H1 (cell line): ENCODE data around the gene RARB. TPM values are rescaled to one million over a fixed set of nuclear protein-coding genes. Genes with fewer than 3 reads are reported as not detected.

Source experiments
- CTCF ChIA-PET: fragments of 300-600 bp; sonication (Branson Sonifier 250); formaldehyde crosslinking; loops from one replicate; lab custom pipeline; 2021; ENCODE audit not compliant: partially characterized antibody; lab: Charles Lee
- POLR2A ChIA-PET: fragments of 300-600 bp; sonication (Branson Sonifier 250); formaldehyde crosslinking; loops from one replicate; lab custom pipeline; 2021; ENCODE audit warnings: inconsistent platforms; ENCODE audit not compliant: partially characterized antibody; lab: Charles Lee
- DNase-seq, 2 experiments: peaks; one replicate each; pipeline versions ENCODE4 v3.0.0 to v3.0.0-alpha.2; 2010 to 2022; ENCODE audit warnings: low spot score in 2 of 2, low read depth in 1 of 2, mixed read lengths in 1 of 2
- FAIRE-seq: peaks from 2 replicates; lab custom pipeline; 2011; peaks lifted over from hg19 to GRCh38; lab: Jason Lieb, UNC
- H2AFZ ChIP-seq: 2 replicates; pipeline ENCODE4 v1.8.1; 2012; ENCODE audit warnings: low read length, inconsistent platforms
- H2AK5ac ChIP-seq: 2 replicates; pipeline ENCODE4 v1.6.1; 2013; ENCODE audit warnings: low read depth, low read length
- H2BK120ac ChIP-seq: replicated peaks from 2 replicates; pipeline ENCODE3; 2013; ENCODE audit warnings: low read depth, low read length, inconsistent platforms
- H2BK12ac ChIP-seq: 2 replicates; pipeline ENCODE4 v1.6.1; 2013; ENCODE audit warnings: low read depth, low read length
- H2BK15ac ChIP-seq: 2 replicates; pipeline ENCODE4 v1.6.1; 2013; ENCODE audit warnings: low read length
- H2BK20ac ChIP-seq: 2 replicates; pipeline ENCODE4 v1.6.1; 2013; ENCODE audit warnings: low read length
- H2BK5ac ChIP-seq: 2 replicates; pipeline ENCODE4 v1.6.1; 2013; ENCODE audit warnings: low read depth, low read length
- H3K14ac ChIP-seq: 2 replicates; pipeline ENCODE4 v1.6.1; 2013; ENCODE audit warnings: inconsistent platforms; ENCODE audit not compliant: insufficient read length
- H3K18ac ChIP-seq: 2 replicates; pipeline ENCODE4 v1.6.1; 2013; ENCODE audit warnings: low read length; ENCODE audit errors: extremely low read depth
- H3K23ac ChIP-seq: 2 replicates; pipeline ENCODE4 v1.6.1; 2013; ENCODE audit warnings: inconsistent platforms; ENCODE audit not compliant: insufficient read length
- H3K23me2 ChIP-seq: 2 replicates; pipeline ENCODE4 v1.6.1; 2013; ENCODE audit warnings: low read depth, low read length
- H3K27ac ChIP-seq: 2 replicates; pipeline ENCODE4 v1.6.1; 2011; ENCODE audit warnings: low read depth, low read length, inconsistent platforms
- H3K27me3 ChIP-seq, 4 experiments: replicated peaks in 1 of 4; 1 replicate in 1 of 4; 2 replicates in 3 of 4; pipeline versions ENCODE4 v1.6.1 to v1.8.1; 2011 to 2013; ENCODE audit warnings: low read length in 3 of 4, mild to moderate bottlenecking in 3 of 4, inconsistent platforms in 2 of 4, mixed read lengths in 2 of 4, moderate library complexity in 1 of 4; ENCODE audit not compliant: control insufficient read depth in 3 of 4, insufficient read depth in 3 of 4; ENCODE audit errors: extremely low read depth in 1 of 4
- H3K36me3 ChIP-seq, 4 experiments: 2 replicates each; pipeline versions ENCODE4 v1.6.1 to v1.8.1; 2011 to 2013; ENCODE audit warnings: mild to moderate bottlenecking in 4 of 4, low read length in 3 of 4, moderate library complexity in 2 of 4, control low read depth in 1 of 4, inconsistent platforms in 1 of 4; ENCODE audit not compliant: insufficient read depth in 4 of 4, control insufficient read depth in 2 of 4
- H3K4ac ChIP-seq: replicated peaks from 2 replicates; pipeline ENCODE3; 2013; ENCODE audit warnings: low read length, low read depth, mixed read lengths, inconsistent platforms; ENCODE audit not compliant: insufficient read length
- H3K4me1 ChIP-seq, 4 experiments: replicated peaks in 1 of 4; 1 replicate in 1 of 4; 2 replicates in 3 of 4; pipeline versions ENCODE4 v1.6.1 to v1.8.1; 2011 to 2013; ENCODE audit warnings: low read length in 3 of 4, inconsistent platforms in 2 of 4, mixed read lengths in 1 of 4; ENCODE audit not compliant: insufficient read depth in 4 of 4, control insufficient read depth in 3 of 4
- H3K4me2 ChIP-seq, 2 experiments: 2 replicates each; pipeline versions ENCODE4 v1.6.1 to v1.8.1; 2011 to 2013; ENCODE audit warnings: low read depth in 2 of 2, low read length in 2 of 2, control low read depth in 1 of 2, inconsistent platforms in 1 of 2, mild to moderate bottlenecking in 1 of 2; ENCODE audit not compliant: insufficient read depth in 1 of 2
- H3K4me3 ChIP-seq, 4 experiments: fragments of 200-600, 300-600 bp in 1 of 4; sonication (generic), shearing (Covaris generic), sonication (Bioruptor Twin) in 1 of 4; 2 replicates each; pipeline versions ENCODE4 v1.5.1 to v1.8.1; 2011 to 2016; ENCODE audit warnings: low read length in 4 of 4, low read depth in 3 of 4, control low read depth in 2 of 4, inconsistent platforms in 2 of 4, mild to moderate bottlenecking in 2 of 4, mixed read lengths in 1 of 4, moderate library complexity in 1 of 4; ENCODE audit not compliant: insufficient read depth in 2 of 4; ENCODE audit errors: extremely low read depth in 1 of 4
- H3K56ac ChIP-seq: replicated peaks from 2 replicates; pipeline ENCODE3; 2013; ENCODE audit warnings: low read depth, mild to moderate bottlenecking, mixed read lengths, low read length, inconsistent platforms; ENCODE audit not compliant: insufficient read length
- H3K79me1 ChIP-seq: 2 replicates; pipeline ENCODE4 v1.6.1; 2013; ENCODE audit warnings: low read depth, low read length, control low read depth
- H3K79me2 ChIP-seq, 2 experiments: 2 replicates each; pipeline versions ENCODE4 v1.6.1 to v1.8.1; 2012 to 2013; ENCODE audit warnings: low read length in 2 of 2, mild to moderate bottlenecking in 2 of 2, inconsistent platforms in 1 of 2; ENCODE audit not compliant: insufficient read depth in 2 of 2, control insufficient read depth in 1 of 2
- H3K9ac ChIP-seq, 4 experiments: replicated peaks in 1 of 4; 1 replicate in 1 of 4; 2 replicates in 3 of 4; pipeline versions ENCODE4 v1.6.1 to v1.8.1; 2011 to 2013; ENCODE audit warnings: low read depth in 3 of 4, low read length in 3 of 4, control low read depth in 2 of 4, mild to moderate bottlenecking in 2 of 4, moderate library complexity in 2 of 4, inconsistent platforms in 1 of 4; ENCODE audit errors: extremely low read depth in 1 of 4
- H3K9me3 ChIP-seq, 2 experiments: 2 replicates each; pipeline versions ENCODE4 v1.6.1 to v1.8.1; 2012 to 2013; ENCODE audit warnings: mild to moderate bottlenecking in 2 of 2, moderate library complexity in 2 of 2, control low read depth in 1 of 2, inconsistent platforms in 1 of 2, low read depth in 1 of 2, low read length in 1 of 2, mixed read lengths in 1 of 2; ENCODE audit not compliant: insufficient read depth in 2 of 2
- H4K20me1 ChIP-seq, 2 experiments: replicated peaks in 1 of 2; 2 replicates each; pipeline versions ENCODE3 to v1.8.1; 2011 to 2013; ENCODE audit warnings: inconsistent platforms in 2 of 2, low read length in 2 of 2, mild to moderate bottlenecking in 1 of 2; ENCODE audit not compliant: insufficient read depth in 2 of 2, control insufficient read depth in 1 of 2
- H4K5ac ChIP-seq: 2 replicates; pipeline ENCODE4 v1.6.1; 2013; ENCODE audit warnings: low read length, low read depth, mixed read lengths, inconsistent platforms; ENCODE audit not compliant: insufficient read length
- H4K8ac ChIP-seq: 2 replicates; pipeline ENCODE4 v1.8.0; 2013; ENCODE audit warnings: mild to moderate bottlenecking, moderate library complexity, low read length, inconsistent platforms; ENCODE audit not compliant: insufficient read depth; ENCODE audit errors: extremely low read depth
- H4K91ac ChIP-seq: replicated peaks from 2 replicates; pipeline ENCODE3; 2013; ENCODE audit warnings: low read length, mixed read lengths, inconsistent platforms; ENCODE audit not compliant: insufficient read length
- BRCA1 ChIP-seq: IDR thresholded peaks from 2 replicates; pipeline ENCODE4 v1.6.1; 2012; ENCODE audit warnings: low read depth, low read length, improper control_type of control experiment
- HDAC6 ChIP-seq: IDR thresholded peaks from one replicate; pipeline ENCODE4 v1.7.1; 2012; ENCODE audit warnings: low read depth, mild to moderate bottlenecking, inconsistent platforms, low read length, moderate library complexity
- JUND ChIP-seq: IDR thresholded peaks from 2 replicates; pipeline ENCODE4 v1.6.1; 2011; ENCODE audit warnings: mild to moderate bottlenecking, improper control_type of control experiment, low read length
- NANOG ChIP-seq: IDR thresholded peaks from 2 replicates; pipeline ENCODE4 v1.6.1; 2011; ENCODE audit warnings: low read length, low read depth, mild to moderate bottlenecking, inconsistent platforms; ENCODE audit not compliant: insufficient read depth, poor library complexity, severe bottlenecking
- RNF2 ChIP-seq: fragments of 200-900, 300-1000 bp; sonication (generic); IDR thresholded peaks from 2 replicates; pipeline ENCODE4 v1.7.1; 2016; ENCODE audit warnings: borderline replicate concordance, low read depth, mild to moderate bottlenecking, antibody characterized with exemption, low read length; ENCODE audit not compliant: poor library complexity, severe bottlenecking; ENCODE audit errors: missing control alignments
- RXRA ChIP-seq: IDR thresholded peaks from 2 replicates; pipeline ENCODE4 v1.6.1; 2011; ENCODE audit warnings: low read depth, mild to moderate bottlenecking, low read length, moderate library complexity; ENCODE audit not compliant: insufficient read depth
- SIRT6 ChIP-seq: IDR thresholded peaks from one replicate; pipeline ENCODE4 v1.7.1; 2012; ENCODE audit warnings: low read length, inconsistent platforms
- SRF ChIP-seq: IDR thresholded peaks from 2 replicates; pipeline ENCODE4 v1.6.1; 2011; ENCODE audit warnings: mild to moderate bottlenecking, low read depth, low read length, moderate library complexity
- WGBS, 2 experiments: shearing (Covaris generic) in 1 of 2; methylation state at CpG; one replicate each; pipeline versions ENCODE4 v1.1.6 to v1.1.7; 2013 to 2015; ENCODE audit warnings: low lambda C conversion rate in 2 of 2, mixed read lengths in 2 of 2, inconsistent platforms in 1 of 2, low coverage in 1 of 2, missing lambda C conversion rate in 1 of 2; ENCODE audit not compliant: insufficient replicate concordance in 2 of 2, insufficient coverage in 1 of 2, insufficient read length in 1 of 2; ENCODE audit errors: extremely low coverage in 1 of 2, missing lambda C conversion rate in 1 of 2; 5-methylcytosine and 5-hydroxymethylcytosine counted together
- polyA plus RNA-seq, 7 experiments: library from polyadenylated mRNA; depleted of rRNA in 3 of 7; stranded (reverse) in 5 of 7; unstranded in 2 of 7; fragments of >200 nt in 5 of 7; fragments of 200-250 nt in 2 of 7; gene quantifications; 1 replicate in 5 of 7; 2 replicates in 1 of 7; 4 replicates in 1 of 7; pipeline versions ENCODE4 v1.2.1 to v1.2.3, GENCODE V29; 2011 to 2013; ENCODE audit warnings: missing spikeins in 2 of 7, mixed read lengths in 2 of 7
- total RNA-seq: library from RNA; stranded (reverse); fragmentation: NEBNext Ultra II Directional; extraction: Animal tissue kit (Norgen Biotek cat#: 25700); gene quantifications from 2 replicates; pipeline ENCODE4 v1.2.1, GENCODE V29; 2021

The RARB gene
- total and polyA plus RNA-seq, 2 of the 8 experiments (the other 6 are each of a cell fraction or from before 2014, with no cell fraction given), result 0.15 to 0.22 TPM

GRCh38 chr3:25586553-25586952, 158.5 kb downstream of the RARB start:
- H4K20me1 ChIP-seq, result no peaks in the 10 kb centered on the region
- DNase-seq (no peak), FAIRE-seq (no peak)
- no peak overlapping the region for H3K27ac ChIP-seq
- H3K4me2 ChIP-seq, result no peak overlapping the region
- no peak overlapping the region for H4K5ac ChIP-seq
- no peaks in the 10 kb centered on the region for H3K9me3 ChIP-seq
- no peaks in the 10 kb centered on the region for H3K79me1 ChIP-seq
- ChIA-PET CTCF (interaction anchor here (0.7 to 11.9 kb wide), 9 partner anchors 8 to 628 kb away, joined by 3 to 138 read pairs (median 5); no protein-coding TSS in a partner anchor), POLR2A (no interaction called here)
- WGBS, 2 experiments, result 92% methylated on average over 11 of the region's 11 CpGs; no CpG with 5 or more reads in 1 of the 2 experiments
- no peaks in the 10 kb centered on the region for H3K4me1 ChIP-seq
- no peak overlapping the region for H3K14ac ChIP-seq
- no peak overlapping the region for H3K4ac ChIP-seq
- no peak overlapping the region for H4K91ac ChIP-seq
- no peaks in the 10 kb centered on the region for H3K36me3 ChIP-seq
- H2BK15ac ChIP-seq, result no peak overlapping the region
- H3K23ac ChIP-seq, result no peak overlapping the region
- H3K4me3 ChIP-seq, result no peak overlapping the region
- H2AFZ ChIP-seq, result no peak overlapping the region
- H3K23me2 ChIP-seq, result no peaks in the 10 kb centered on the region
- no peak overlapping the region for H2BK12ac ChIP-seq
- H4K8ac ChIP-seq, result no peak overlapping the region
- no peaks in the 10 kb centered on the region for H3K27me3 ChIP-seq
- no peak overlapping the region for H2BK120ac ChIP-seq
- H3K56ac ChIP-seq, result no peak overlapping the region
- H2AK5ac ChIP-seq, result no peak overlapping the region
- H2BK20ac ChIP-seq, result no peak overlapping the region
- no peak overlapping the region for H3K18ac ChIP-seq
- H3K9ac ChIP-seq, result no peak overlapping the region
- H3K79me2 ChIP-seq, result no peaks in the 10 kb centered on the region
- H2BK5ac ChIP-seq, result no peak overlapping the region
- TF ChIP-seq SIRT6, result no peak
- TF ChIP-seq NANOG, result no peak
- TF ChIP-seq HDAC6, result no peak
- no peak for TF ChIP-seq RNF2
- TF ChIP-seq BRCA1, result no peak
- no peak for TF ChIP-seq RXRA
- TF ChIP-seq SRF, result no peak
- no peak for TF ChIP-seq JUND
